ENCODE results near the gene SPPL2A.

- no peak for TF ChIP-seq ATF3 (IDR thresholded peaks at IDR 0.05)
- TF ChIP-seq, protein P1, sequence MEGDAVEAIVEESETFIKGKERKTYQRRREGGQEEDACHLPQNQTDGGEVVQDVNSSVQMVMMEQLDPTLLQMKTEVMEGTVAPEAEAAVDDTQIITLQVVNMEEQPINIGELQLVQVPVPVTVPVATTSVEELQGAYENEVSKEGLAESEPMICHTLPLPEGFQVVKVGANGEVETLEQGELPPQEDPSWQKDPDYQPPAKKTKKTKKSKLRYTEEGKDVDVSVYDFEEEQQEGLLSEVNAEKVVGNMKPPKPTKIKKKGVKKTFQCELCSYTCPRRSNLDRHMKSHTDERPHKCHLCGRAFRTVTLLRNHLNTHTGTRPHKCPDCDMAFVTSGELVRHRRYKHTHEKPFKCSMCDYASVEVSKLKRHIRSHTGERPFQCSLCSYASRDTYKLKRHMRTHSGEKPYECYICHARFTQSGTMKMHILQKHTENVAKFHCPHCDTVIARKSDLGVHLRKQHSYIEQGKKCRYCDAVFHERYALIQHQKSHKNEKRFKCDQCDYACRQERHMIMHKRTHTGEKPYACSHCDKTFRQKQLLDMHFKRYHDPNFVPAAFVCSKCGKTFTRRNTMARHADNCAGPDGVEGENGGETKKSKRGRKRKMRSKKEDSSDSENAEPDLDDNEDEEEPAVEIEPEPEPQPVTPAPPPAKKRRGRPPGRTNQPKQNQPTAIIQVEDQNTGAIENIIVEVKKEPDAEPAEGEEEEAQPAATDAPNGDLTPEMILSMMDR (IDR thresholded peaks at IDR 0.05 in 2 of 3, conservative IDR thresholded peaks at IDR 0.05 in 1 of 3; ENCODE audit: borderline replicate concordance in 1 of 3, insufficient read depth in 1 of 3, low read depth in 2 of 3, low read length in 2 of 3) = no peak
- TF ChIP-seq EZH2phosphoT487 (IDR thresholded peaks at IDR 0.05; ENCODE audit: borderline replicate concordance) = no peak
- no peak for TF ChIP-seq POLR2AphosphoS5 (IDR thresholded peaks at IDR 0.05; ENCODE audit: low read depth, low read length)
Measured at GRCh38 chr15:50726315-50726714, 39.2 kb downstream of the SPPL2A start.

Data from HCT116 (cell line).